HCT116 (cell line): ENCODE measurements around the gene GNG13. TPM values are rescaled to one million over a fixed set of nuclear protein-coding genes. Genes with fewer than 3 reads are reported as not detected.

Experiments
- ATAC-seq: fragments of 200-7000 bp; cut with Tn5 transposase; 2 replicates; pipeline ENCODE4 v1.9.1; 2020; ENCODE audit warnings: mild to moderate bottlenecking, moderate library complexity
- BruUV-seq: library from RNA; stranded (reverse); fragments of 400-500 nt; replicated peaks from 2 replicates; lab custom pipeline; 2021; lab: Mats Ljungman, UMichigan
- CTCF ChIA-PET: fragments of 300-600 bp; sonication (Branson Sonifier 250); formaldehyde crosslinking; loops from one replicate; lab custom pipeline; 2021; ENCODE audit warnings: antibody characterized with exemption; lab: Charles Lee
- POLR2A ChIA-PET: fragments of 300-600, 350-600 bp; sonication (Branson Sonifier 250); formaldehyde crosslinking; loops from one replicate; lab custom pipeline; 2021; ENCODE audit warnings: antibody characterized with exemption; lab: Charles Lee
- RAD21 ChIA-PET, 2 experiments: fragments of 300-600 bp; sonication (Branson Sonifier 250); formaldehyde crosslinking; loops; one replicate each; lab custom pipeline; 2023; ENCODE audit warnings: low total read pairs in 2 of 2; ENCODE audit not compliant: uncharacterized antibody in 2 of 2, unreplicated experiment in 2 of 2, low non-redundant PET in 1 of 2; lab: Charles Lee
- DNase-seq: peaks from one replicate; pipeline ENCODE4 v3.0.0-alpha.2; 2010; ENCODE audit warnings: low read depth, low spot score
- H2AFZ ChIP-seq: fragments of 200-600 bp; shearing (Covaris generic), sonication (generic); 2 replicates; pipeline ENCODE4 v1.6.1; 2017; ENCODE audit warnings: low read depth, mixed run types, mixed read lengths, antibody characterized with exemption, low read length; ENCODE audit not compliant: poor library complexity, severe bottlenecking
- H3K27ac ChIP-seq: 2 replicates; pipeline ENCODE4 v1.5.1; 2012; ENCODE audit warnings: low read depth, low read length
- H3K27me3 ChIP-seq: fragments of 200-600 bp; sonication (generic); 2 replicates; pipeline ENCODE4 v1.6.1; 2016; ENCODE audit warnings: mixed run types, low read length, mixed read lengths; ENCODE audit not compliant: insufficient read depth
- H3K36me3 ChIP-seq, 2 experiments: fragments of 200-500 bp in 1 of 2; fragments of 200-600 bp in 1 of 2; sonication (Bioruptor generic) in 1 of 2; sonication (generic) in 1 of 2; 2 replicates each; pipeline versions ENCODE4 v1.5.1 to v1.6.1; 2014 to 2016; ENCODE audit warnings: low read length in 2 of 2, inconsistent platforms in 1 of 2, mixed read lengths in 1 of 2, mixed run types in 1 of 2; ENCODE audit not compliant: insufficient read depth in 2 of 2, control insufficient read depth in 1 of 2
- H3K4me1 ChIP-seq, 2 experiments: fragments of 200-600 bp in 1 of 2; sonication (generic) in 1 of 2; 2 replicates each; pipeline versions ENCODE4 v1.5.1 to v1.6.1; 2012 to 2017; ENCODE audit warnings: low read length in 2 of 2, inconsistent platforms in 1 of 2, mild to moderate bottlenecking in 1 of 2, mixed read lengths in 1 of 2, mixed run types in 1 of 2, moderate library complexity in 1 of 2; ENCODE audit not compliant: insufficient read depth in 2 of 2, control insufficient read depth in 1 of 2
- H3K4me2 ChIP-seq: fragments of 200-600 bp; sonication (generic); 2 replicates; pipeline ENCODE4 v1.6.1; 2017; ENCODE audit warnings: mixed run types, low read length, mixed read lengths
- H3K4me3 ChIP-seq, 2 experiments: fragments of 200-600 bp in 1 of 2; sonication (generic) in 1 of 2; replicated peaks in 1 of 2; 2 replicates each; pipeline ENCODE4 v1.5.1; 2011 to 2016; ENCODE audit warnings: low read length in 2 of 2, control low read depth in 1 of 2, low read depth in 1 of 2, mild to moderate bottlenecking in 1 of 2, mixed read lengths in 1 of 2, mixed run types in 1 of 2
- H3K79me2 ChIP-seq: fragments of 200-600 bp; sonication (generic); 2 replicates; pipeline ENCODE4 v1.6.1; 2017; ENCODE audit warnings: mild to moderate bottlenecking, mixed run types, low read length, moderate library complexity, mixed read lengths; ENCODE audit not compliant: insufficient read depth
- H3K9ac ChIP-seq: fragments of 200-600 bp; sonication (generic); 2 replicates; pipeline ENCODE4 v1.6.1; 2016; ENCODE audit warnings: low read length, mixed read lengths
- H3K9me2 ChIP-seq: fragments of 200-600 bp; sonication (generic), shearing (Covaris generic); 2 replicates; pipeline ENCODE4 v1.6.1; 2017; ENCODE audit warnings: mixed run types, mild to moderate bottlenecking, moderate library complexity; ENCODE audit not compliant: insufficient read depth
- H3K9me3 ChIP-seq, 2 experiments: fragments of 200-500 bp in 1 of 2; fragments of 200-600 bp in 1 of 2; sonication (Bioruptor generic) in 1 of 2; sonication (generic) in 1 of 2; 2 replicates each; pipeline ENCODE4 v1.6.1; 2014 to 2017; ENCODE audit warnings: low read length in 2 of 2, mixed read lengths in 2 of 2, inconsistent platforms in 1 of 2, low read depth in 1 of 2, mild to moderate bottlenecking in 1 of 2, mixed run types in 1 of 2, moderate library complexity in 1 of 2; ENCODE audit not compliant: control insufficient read depth in 1 of 2, insufficient read depth in 1 of 2
- H4K20me1 ChIP-seq: fragments of 200-600 bp; sonication (generic), shearing (Covaris generic); 2 replicates; pipeline ENCODE4 v1.6.1; 2017; ENCODE audit warnings: mixed run types, mild to moderate bottlenecking, moderate library complexity; ENCODE audit not compliant: insufficient read depth
- CBX3 ChIP-seq: IDR thresholded peaks from 2 replicates; pipeline ENCODE4 v1.6.1; 2012; ENCODE audit warnings: low read depth
- CEBPB ChIP-seq: IDR thresholded peaks from 2 replicates; pipeline ENCODE4 v1.6.1; 2012; ENCODE audit warnings: low read depth
- EGR1 ChIP-seq: IDR thresholded peaks from 2 replicates; pipeline ENCODE4 v1.6.1; 2012; ENCODE audit warnings: low read depth
- EZH2 ChIP-seq: fragments of 200-600 bp; sonication (generic); IDR thresholded peaks from 2 replicates; pipeline ENCODE4 v1.6.1; 2017; ENCODE audit warnings: antibody characterized with exemption, mixed run types
- EZH2phosphoT487 ChIP-seq: fragments of 200-600 bp; IDR thresholded peaks from 2 replicates; pipeline ENCODE4 v1.6.1; 2018; ENCODE audit warnings: antibody characterized with exemption, borderline replicate concordance
- FOSL1 ChIP-seq: IDR thresholded peaks from 2 replicates; pipeline ENCODE4 v1.6.1; 2012; ENCODE audit warnings: low read depth
- JUND ChIP-seq: IDR thresholded peaks from 2 replicates; pipeline ENCODE4 v1.6.1; 2012
- POLR2AphosphoS5 ChIP-seq: IDR thresholded peaks from 2 replicates; pipeline ENCODE4 v1.6.1; 2011; ENCODE audit warnings: mild to moderate bottlenecking, low read depth, low read length, moderate library complexity
- SIN3A ChIP-seq: IDR thresholded peaks from 2 replicates; pipeline ENCODE4 v1.6.1; 2012; ENCODE audit warnings: low read depth
- SP1 ChIP-seq: IDR thresholded peaks from 2 replicates; pipeline ENCODE4 v1.6.1; 2012; ENCODE audit warnings: low read depth
- SRF ChIP-seq: IDR thresholded peaks from 2 replicates; pipeline ENCODE4 v1.6.1; 2012; ENCODE audit warnings: low read depth
- TCF7L2 ChIP-seq: IDR thresholded peaks from 2 replicates; pipeline ENCODE4 v1.7.0; 2011; ENCODE audit warnings: borderline replicate concordance, inconsistent platforms; ENCODE audit not compliant: insufficient read depth, insufficient read length; ENCODE audit errors: extremely low read depth
- YY1 ChIP-seq: IDR thresholded peaks from 2 replicates; pipeline ENCODE4 v1.6.1; 2011; ENCODE audit warnings: low read length, low read depth, moderate library complexity, mild to moderate bottlenecking; ENCODE audit not compliant: insufficient replicate concordance; ENCODE audit errors: extremely low read depth
- ZFX ChIP-seq: fragments of 450-650 bp; IDR thresholded peaks from 2 replicates; pipeline ENCODE4 v1.6.1; 2017
- ZNF274 ChIP-seq: fragments of 200-500 bp; sonication (Bioruptor generic); IDR thresholded peaks from 2 replicates; pipeline ENCODE4 v1.6.1; 2014; ENCODE audit warnings: mild to moderate bottlenecking, low read depth, low read length, inconsistent platforms
- intact Hi-C: fragments of 100-400 bp; cut with micrococcal nuclease; formaldehyde crosslinking; loops from 2 replicates; pipeline ENCODE4 v1.10.0; 2022
- total RNA-seq: library from RNA; stranded (reverse); gene quantifications from one replicate; pipeline ENCODE4 v1.2.1, GENCODE V29; 2021; ENCODE audit not compliant: unreplicated experiment
- TF ChIP-seq, protein P1 (sequence below): IDR thresholded peaks from 2 replicates; pipeline ENCODE4 v1.6.1; 2012; ENCODE audit warnings: low read depth
- TF ChIP-seq, protein P2 (sequence below): IDR thresholded peaks from 2 replicates; pipeline ENCODE4 v1.6.1; 2011; ENCODE audit warnings: mild to moderate bottlenecking, low read length, moderate library complexity; ENCODE audit not compliant: insufficient replicate concordance; ENCODE audit errors: extremely low read depth
- TF ChIP-seq, protein P3 (sequence below): IDR thresholded peaks from 2 replicates; pipeline ENCODE4 v1.6.1; 2012
- TF ChIP-seq, protein P4 (sequence below): IDR thresholded peaks from 2 replicates; pipeline ENCODE4 v1.6.1; 2012

The GNG13 gene
- total RNA-seq, 1 experiment from 2014 or later = not detected

DNA sequence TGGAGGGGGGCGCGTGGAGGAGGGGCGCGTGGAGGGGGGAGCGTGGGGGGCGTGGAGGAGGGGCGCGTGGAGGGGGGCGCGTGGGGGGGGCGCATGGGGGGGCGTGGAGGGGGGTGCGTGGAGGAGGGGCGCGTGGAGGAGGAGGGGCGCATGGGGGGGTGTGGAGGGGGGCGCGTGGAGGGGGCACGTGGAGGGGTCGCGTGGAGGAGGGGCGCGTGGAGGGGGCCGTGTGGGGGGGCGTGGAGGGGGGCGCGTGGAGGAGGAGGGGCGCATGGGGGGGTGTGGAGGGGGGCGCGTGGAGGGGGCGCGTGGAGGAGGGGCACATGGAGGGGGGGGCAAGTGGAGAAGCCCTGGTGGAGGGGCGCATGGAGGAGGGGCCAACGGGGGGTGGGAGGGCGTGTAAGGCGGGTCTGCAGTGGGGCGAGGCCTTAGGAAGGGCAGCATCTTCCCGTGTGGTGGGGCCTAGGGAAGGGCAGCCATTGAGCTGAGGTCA, 32.7 kb downstream of the GNG13 start:
- TF ChIP-seq TCF7L2 (no peak), EZH2phosphoT487 (no peak), FOSL1 (no peak), ZNF274 (no peak), EZH2 (no peak), SP1 (no peak), JUND (no peak), SRF (no peak), CBX3 (no peak), EGR1 (no peak), POLR2AphosphoS5 (no peak), SIN3A (no peak), ZFX (no peak), YY1 (no peak), CEBPB (no peak)
- TF ChIP-seq, protein P1, sequence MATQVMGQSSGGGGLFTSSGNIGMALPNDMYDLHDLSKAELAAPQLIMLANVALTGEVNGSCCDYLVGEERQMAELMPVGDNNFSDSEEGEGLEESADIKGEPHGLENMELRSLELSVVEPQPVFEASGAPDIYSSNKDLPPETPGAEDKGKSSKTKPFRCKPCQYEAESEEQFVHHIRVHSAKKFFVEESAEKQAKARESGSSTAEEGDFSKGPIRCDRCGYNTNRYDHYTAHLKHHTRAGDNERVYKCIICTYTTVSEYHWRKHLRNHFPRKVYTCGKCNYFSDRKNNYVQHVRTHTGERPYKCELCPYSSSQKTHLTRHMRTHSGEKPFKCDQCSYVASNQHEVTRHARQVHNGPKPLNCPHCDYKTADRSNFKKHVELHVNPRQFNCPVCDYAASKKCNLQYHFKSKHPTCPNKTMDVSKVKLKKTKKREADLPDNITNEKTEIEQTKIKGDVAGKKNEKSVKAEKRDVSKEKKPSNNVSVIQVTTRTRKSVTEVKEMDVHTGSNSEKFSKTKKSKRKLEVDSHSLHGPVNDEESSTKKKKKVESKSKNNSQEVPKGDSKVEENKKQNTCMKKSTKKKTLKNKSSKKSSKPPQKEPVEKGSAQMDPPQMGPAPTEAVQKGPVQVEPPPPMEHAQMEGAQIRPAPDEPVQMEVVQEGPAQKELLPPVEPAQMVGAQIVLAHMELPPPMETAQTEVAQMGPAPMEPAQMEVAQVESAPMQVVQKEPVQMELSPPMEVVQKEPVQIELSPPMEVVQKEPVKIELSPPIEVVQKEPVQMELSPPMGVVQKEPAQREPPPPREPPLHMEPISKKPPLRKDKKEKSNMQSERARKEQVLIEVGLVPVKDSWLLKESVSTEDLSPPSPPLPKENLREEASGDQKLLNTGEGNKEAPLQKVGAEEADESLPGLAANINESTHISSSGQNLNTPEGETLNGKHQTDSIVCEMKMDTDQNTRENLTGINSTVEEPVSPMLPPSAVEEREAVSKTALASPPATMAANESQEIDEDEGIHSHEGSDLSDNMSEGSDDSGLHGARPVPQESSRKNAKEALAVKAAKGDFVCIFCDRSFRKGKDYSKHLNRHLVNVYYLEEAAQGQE = no peak
- TF ChIP-seq, protein P2, sequence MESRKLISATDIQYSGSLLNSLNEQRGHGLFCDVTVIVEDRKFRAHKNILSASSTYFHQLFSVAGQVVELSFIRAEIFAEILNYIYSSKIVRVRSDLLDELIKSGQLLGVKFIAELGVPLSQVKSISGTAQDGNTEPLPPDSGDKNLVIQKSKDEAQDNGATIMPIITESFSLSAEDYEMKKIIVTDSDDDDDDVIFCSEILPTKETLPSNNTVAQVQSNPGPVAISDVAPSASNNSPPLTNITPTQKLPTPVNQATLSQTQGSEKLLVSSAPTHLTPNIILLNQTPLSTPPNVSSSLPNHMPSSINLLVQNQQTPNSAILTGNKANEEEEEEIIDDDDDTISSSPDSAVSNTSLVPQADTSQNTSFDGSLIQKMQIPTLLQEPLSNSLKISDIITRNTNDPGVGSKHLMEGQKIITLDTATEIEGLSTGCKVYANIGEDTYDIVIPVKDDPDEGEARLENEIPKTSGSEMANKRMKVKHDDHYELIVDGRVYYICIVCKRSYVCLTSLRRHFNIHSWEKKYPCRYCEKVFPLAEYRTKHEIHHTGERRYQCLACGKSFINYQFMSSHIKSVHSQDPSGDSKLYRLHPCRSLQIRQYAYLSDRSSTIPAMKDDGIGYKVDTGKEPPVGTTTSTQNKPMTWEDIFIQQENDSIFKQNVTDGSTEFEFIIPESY = no peak
- TF ChIP-seq, protein P3, sequence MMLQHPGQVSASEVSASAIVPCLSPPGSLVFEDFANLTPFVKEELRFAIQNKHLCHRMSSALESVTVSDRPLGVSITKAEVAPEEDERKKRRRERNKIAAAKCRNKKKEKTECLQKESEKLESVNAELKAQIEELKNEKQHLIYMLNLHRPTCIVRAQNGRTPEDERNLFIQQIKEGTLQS = no peak
- TF ChIP-seq, protein P4, sequence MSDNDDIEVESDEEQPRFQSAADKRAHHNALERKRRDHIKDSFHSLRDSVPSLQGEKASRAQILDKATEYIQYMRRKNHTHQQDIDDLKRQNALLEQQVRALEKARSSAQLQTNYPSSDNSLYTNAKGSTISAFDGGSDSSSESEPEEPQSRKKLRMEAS = no peak
- TF ChIP-seq, all 23 proteins: peak for 0
- H2AFZ ChIP-seq = no peak overlapping the region
- BruUV-seq = no TSS peak
- no peak overlapping the region for H3K27ac ChIP-seq
- POLR2A ChIA-PET = no interaction called here
- H3K9me2 ChIP-seq = no peaks in the 10 kb centered on the region
- H4K20me1 ChIP-seq = no peaks in the 10 kb centered on the region
- RAD21 ChIA-PET = no interaction called here
- CTCF ChIA-PET = no interaction called here
- H3K4me2 ChIP-seq = no peak overlapping the region
- DNase-seq (no peak), ATAC-seq (no peak)
- H3K9me3 ChIP-seq = no peaks in the 10 kb centered on the region
- H3K4me3 ChIP-seq = no peak overlapping the region
- peaks cover 7% of the 10 kb centered on the region; the same call in 1 of the 2 replicates for H3K79me2 ChIP-seq
- no peak overlapping the region for H3K9ac ChIP-seq
- no peaks in the 10 kb centered on the region for H3K27me3 ChIP-seq
- peaks cover 7 to 11% of the 10 kb centered on the region in 2 experiments; a peak in 3 of 4 replicates for H3K36me3 ChIP-seq
- H3K4me1 ChIP-seq = peaks cover 10 to 13% of the 10 kb centered on the region in 2 experiments; a peak in 3 of 4 replicates
- intact Hi-C loops = no loop called here
